Measurements from ENCODE around the gene PTPRF. TPM values are rescaled to one million over a fixed set of nuclear protein-coding genes. Genes with fewer than 3 reads are reported as not detected.

The PTPRF gene
- total RNA-seq, 3 donors from 2014 or later (not counting 1 experiment from before 2014, with no cell fraction given), result 0.12 to 1.9 TPM; not detected in 1

GRCh38 chr1:43532716-43533115 is 2.0 kb downstream of the PTPRF start:
- no peaks in the 10 kb centered on the region for H3K36me3 ChIP-seq (ENCODE audit: control insufficient read depth, insufficient read depth, low read length)
- H3K27me3 Mint-ChIP-seq (ENCODE audit: low read depth in 2 of 2), result peaks cover 39 to 42% of the 10 kb centered on the region in 2 donors
- peaks cover 13% of the 10 kb centered on the region for H3K4me1 ChIP-seq (ENCODE audit: control insufficient read depth, insufficient read depth, low read length)
- ATAC-seq (no peak), DNase-seq (no peak)
- H3K4me3 ChIP-seq (ENCODE audit: low read length), result no peak overlapping the region
- no peaks in the 10 kb centered on the region for H3K9me3 ChIP-seq (ENCODE audit: control insufficient read depth, insufficient read depth, low read length)
- peak overlapping the region; percentile 93 for H3K4me3 Mint-ChIP-seq
- intact Hi-C loops (cut with micrococcal nuclease), result no loop called here
- H3K36me3 Mint-ChIP-seq, result no peaks in the 10 kb centered on the region
- 97% methylated on average over 5 of the region's 5 CpGs for WGBS (ENCODE audit: insufficient coverage)
- no peak overlapping the region for H3K27ac Mint-ChIP-seq
- H3K27me3 ChIP-seq (ENCODE audit: control insufficient read depth, insufficient read depth, low read length), result peaks cover 20% of the 10 kb centered on the region
- no peak for TF ChIP-seq CTCF (IDR thresholded peaks at IDR 0.05)
- no peak overlapping the region for H3K27ac ChIP-seq (ENCODE audit: low read length)
- H3K4me1 Mint-ChIP-seq, result peaks cover 15 to 32% of the 10 kb centered on the region in 2 donors
- H3K9me3 Mint-ChIP-seq, result no peaks in the 10 kb centered on the region

GRCh38 chr1:43533584-43533983 is 2.9 kb downstream of the PTPRF start:
- Mint-ChIP-seq H3K4me1 (peaks cover 15 to 35% of the 10 kb centered on the region in 2 donors), H3K4me3 (no peak overlapping the region), H3K27me3 (ENCODE audit: low read depth in 2 of 2) (peaks cover 38 to 41% of the 10 kb centered on the region in 2 donors), H3K27ac (no peak overlapping the region), H3K36me3 (no peaks in the 10 kb centered on the region), H3K9me3 (no peaks in the 10 kb centered on the region)
- Histone ChIP-seq H3K27ac (ENCODE audit: low read length) (no peak overlapping the region), H3K27me3 (ENCODE audit: control insufficient read depth, insufficient read depth, low read length) (peaks cover 20% of the 10 kb centered on the region), H3K4me1 (ENCODE audit: control insufficient read depth, insufficient read depth, low read length) (peaks cover 13% of the 10 kb centered on the region), H3K9me3 (ENCODE audit: control insufficient read depth, insufficient read depth, low read length) (no peaks in the 10 kb centered on the region), H3K4me3 (ENCODE audit: low read length) (no peak overlapping the region), H3K36me3 (ENCODE audit: control insufficient read depth, insufficient read depth, low read length) (no peaks in the 10 kb centered on the region)
- no peak for TF ChIP-seq CTCF (IDR thresholded peaks at IDR 0.05)
- intact Hi-C loops (cut with micrococcal nuclease), result no loop called here
- WGBS (ENCODE audit: insufficient coverage), result 76% methylated on average over 9 of the region's 9 CpGs
- no peak for DNase-seq
- ATAC-seq, result no peak

GRCh38 chr1:43534256-43534655 is 3.6 kb downstream of the PTPRF start:
- Histone ChIP-seq H3K4me1 (ENCODE audit: control insufficient read depth, insufficient read depth, low read length) (peaks cover 11% of the 10 kb centered on the region), H3K27me3 (ENCODE audit: control insufficient read depth, insufficient read depth, low read length) (peaks cover 19% of the 10 kb centered on the region), H3K27ac (ENCODE audit: low read length) (no peak overlapping the region), H3K9me3 (ENCODE audit: control insufficient read depth, insufficient read depth, low read length) (no peaks in the 10 kb centered on the region), H3K36me3 (ENCODE audit: control insufficient read depth, insufficient read depth, low read length) (no peaks in the 10 kb centered on the region), H3K4me3 (ENCODE audit: low read length) (no peak overlapping the region)
- ATAC-seq (no peak), DNase-seq (no peak)
- peaks cover 32 to 39% of the 10 kb centered on the region in 2 donors for H3K27me3 Mint-ChIP-seq (ENCODE audit: low read depth in 2 of 2)
- no peak overlapping the region for H3K27ac Mint-ChIP-seq
- WGBS (ENCODE audit: insufficient coverage), result 75% methylated on average over 2 of the region's 2 CpGs
- H3K36me3 Mint-ChIP-seq, result no peaks in the 10 kb centered on the region
- H3K9me3 Mint-ChIP-seq, result no peaks in the 10 kb centered on the region
- H3K4me1 Mint-ChIP-seq, result peaks cover 15 to 38% of the 10 kb centered on the region in 2 donors
- H3K4me3 Mint-ChIP-seq, result no peak overlapping the region
- intact Hi-C loops (cut with micrococcal nuclease), result no loop called here
- TF ChIP-seq CTCF (IDR thresholded peaks at IDR 0.05), result no peak

- Histone ChIP-seq H3K27me3 (ENCODE audit: control insufficient read depth, insufficient read depth, low read length) (peaks cover 9% of the 10 kb centered on the region), H3K4me3 (ENCODE audit: low read length) (no peak overlapping the region), H3K27ac (ENCODE audit: low read length) (no peak overlapping the region), H3K36me3 (ENCODE audit: control insufficient read depth, insufficient read depth, low read length) (no peaks in the 10 kb centered on the region), H3K9me3 (ENCODE audit: control insufficient read depth, insufficient read depth, low read length) (no peaks in the 10 kb centered on the region), H3K4me1 (ENCODE audit: control insufficient read depth, insufficient read depth, low read length) (peaks cover 5% of the 10 kb centered on the region)
- DNase-seq, result no peak
- no peak for TF ChIP-seq CTCF (IDR thresholded peaks at IDR 0.05)
- 85% methylated on average over 8 of the region's 8 CpGs for WGBS (ENCODE audit: insufficient coverage)
- no peak overlapping the region for H3K27ac Mint-ChIP-seq
- intact Hi-C loops (cut with micrococcal nuclease), result no loop called here
- peaks cover 6 to 24% of the 10 kb centered on the region in 2 donors for H3K4me1 Mint-ChIP-seq
- H3K27me3 Mint-ChIP-seq (ENCODE audit: low read depth in 2 of 2), result peaks cover 18 to 26% of the 10 kb centered on the region in 2 donors
- H3K36me3 Mint-ChIP-seq, result no peaks in the 10 kb centered on the region
- no peak overlapping the region for H3K4me3 Mint-ChIP-seq
- no peak for ATAC-seq
- no peaks in the 10 kb centered on the region for H3K9me3 Mint-ChIP-seq
Measured at GRCh38 chr1:43536196-43536863, 5.6 kb downstream of the PTPRF start.
